Thyroid gland (tissue), 4 donors: ENCODE results near the gene SLC24A1. TPM values are rescaled to one million over a fixed set of nuclear protein-coding genes. Genes with fewer than 3 reads are reported as not detected.
A peak's percentile ranks its signal among the peaks of the same experiment; 100 is the strongest.

Experiments used
- DNase-seq, 2 donors: peaks; one replicate each; pipeline ENCODE4 v3.0.0-alpha.2; 2019
- H3K27ac ChIP-seq, 3 donors: fragments of 200-600 bp; sonication (generic); 1 replicate in 2 of 3; 2 replicates in 1 of 3; pipeline ENCODE4 v1.5.1; 2016 to 2019; ENCODE audit warnings: mild to moderate bottlenecking in 1 of 3, moderate library complexity in 1 of 3
- H3K27me3 ChIP-seq: fragments of 200-600 bp; sonication (generic); one replicate; pipeline ENCODE4 v1.5.1; 2019
- H3K36me3 ChIP-seq, 2 donors: fragments of 200-600 bp; sonication (generic); one replicate each; pipeline ENCODE4 v1.5.1; 2016 to 2019
- H3K4me1 ChIP-seq, 2 donors: fragments of 200-600 bp; sonication (generic); one replicate each; pipeline ENCODE4 v1.5.1; 2017 to 2019
- H3K4me3 ChIP-seq, 3 donors: fragments of 200-600 bp; sonication (generic); replicated peaks in 1 of 3; 1 replicate in 2 of 3; 2 replicates in 1 of 3; pipeline ENCODE4 v1.5.1; 2016; ENCODE audit warnings: mild to moderate bottlenecking in 1 of 3
- H3K9me3 ChIP-seq: fragments of 200-600 bp; sonication (generic); one replicate; pipeline ENCODE4 v1.5.1; 2017
- CTCF ChIP-seq, 6 experiments: fragments of 200-600 bp in 3 of 6; fragments of 450-650 bp in 3 of 6; sonication (generic) in 3 of 6; IDR thresholded peaks; one replicate each; pipeline ENCODE4 v1.5.1; 2016 to 2019; ENCODE audit warnings: antibody characterized with exemption in 6 of 6, mild to moderate bottlenecking in 2 of 6, inconsistent platforms in 1 of 6, moderate library complexity in 1 of 6
- POLR2A ChIP-seq, 2 donors: fragments of 450-650 bp; IDR thresholded peaks; one replicate each; pipeline ENCODE4 v1.6.1; 2017; ENCODE audit warnings: antibody characterized with exemption in 2 of 2, mild to moderate bottlenecking in 2 of 2, moderate library complexity in 1 of 2
- WGBS, 2 donors: methylation state at CpG; one replicate each; pipeline ENCODE4 v1.1.5; 2017; 5-methylcytosine and 5-hydroxymethylcytosine counted together
- intact Hi-C: fragments of 100-400 bp; cut with DNase I; formaldehyde crosslinking; loops from one replicate; pipeline ENCODE4 v1.15.1; 2023
- total RNA-seq, 4 donors: library from RNA; depleted of rRNA; stranded (reverse); fragments of >200 nt; gene quantifications; one replicate each; pipeline ENCODE4 v1.2.3, GENCODE V29; 2016

The SLC24A1 gene
- total RNA-seq, 4 donors from 2014 or later, result 10.6 to 23.5 (median 13.0) TPM

- DNase-seq, result no peak
- Histone ChIP-seq H3K36me3 (no peaks in the 10 kb centered on the region), H3K27me3 (no peaks in the 10 kb centered on the region), H3K4me1 (no peaks in the 10 kb centered on the region), H3K27ac (no peak overlapping the region), H3K4me3 (no peak overlapping the region), H3K9me3 (no peaks in the 10 kb centered on the region)
- intact Hi-C loops, result loop anchor here (10.0 kb wide), 1 partner anchor 192 kb away; no protein-coding TSS in a partner anchor
- 76 to 81% methylated on average over 4 of the region's 4 CpGs for WGBS, 2 donors
- TF ChIP-seq POLR2A (IDR thresholded peaks at IDR 0.05) (no peak), CTCF (IDR thresholded peaks at IDR 0.05) (no peak)
Measured at GRCh38 chr15:65632780-65633375, 11.1 kb downstream of the SLC24A1 start.

DNA sequence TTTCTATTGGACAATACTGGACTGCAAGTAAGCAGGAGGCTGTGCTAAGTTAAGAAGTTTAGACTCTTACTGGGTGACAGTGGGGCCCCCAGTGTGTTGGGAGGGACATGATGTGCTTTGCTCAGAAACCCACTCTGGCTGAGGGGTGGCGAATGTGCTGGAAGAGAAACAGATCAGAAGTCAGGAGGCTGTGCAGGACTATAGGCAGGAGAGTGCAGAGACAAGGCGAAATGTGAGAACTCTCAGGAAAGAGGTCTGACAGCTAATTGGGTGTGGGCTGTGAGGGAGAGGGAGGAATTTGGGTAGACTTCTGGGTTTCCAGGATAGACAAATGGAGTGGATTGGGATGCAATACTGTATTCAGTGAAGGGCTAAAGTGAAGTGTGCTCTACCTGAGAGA is 12.0 kb downstream of the SLC24A1 start:
- intact Hi-C loops, result loop anchor here (10.0 kb wide), 1 partner anchor 191 kb away; no protein-coding TSS in a partner anchor
- Histone ChIP-seq H3K4me3 (no peak overlapping the region), H3K4me1 (peaks cover 0 to 6% of the 10 kb centered on the region in 2 donors), H3K27ac (no peak overlapping the region), H3K36me3 (no peaks in the 10 kb centered on the region), H3K9me3 (no peaks in the 10 kb centered on the region), H3K27me3 (no peaks in the 10 kb centered on the region)
- DNase-seq, result no peak
- TF ChIP-seq CTCF (IDR thresholded peaks at IDR 0.05) (no peak), POLR2A (IDR thresholded peaks at IDR 0.05) (no peak)
- 89 to 92% methylated on average over 2 of the region's 2 CpGs for WGBS, 2 donors

- WGBS, 2 donors, result 86 to 100% methylated on average over 1 of the region's 1 CpG
- peaks cover 0 to 7% of the 10 kb centered on the region in 2 donors for H3K4me1 ChIP-seq
- H3K9me3 ChIP-seq, result no peaks in the 10 kb centered on the region
- no peaks in the 10 kb centered on the region for H3K36me3 ChIP-seq
- intact Hi-C loops, result loop anchor here (10.0 kb wide), 1 partner anchor 190 kb away; no protein-coding TSS in a partner anchor
- TF ChIP-seq POLR2A (IDR thresholded peaks at IDR 0.05), result no peak
- no peak for TF ChIP-seq CTCF (IDR thresholded peaks at IDR 0.05)
- no peak overlapping the region for H3K4me3 ChIP-seq
- no peak for DNase-seq
- no peak overlapping the region for H3K27ac ChIP-seq
- no peaks in the 10 kb centered on the region for H3K27me3 ChIP-seq
Measured at GRCh38 chr15:65634356-65634755, 12.6 kb downstream of the SLC24A1 start.

DNA sequence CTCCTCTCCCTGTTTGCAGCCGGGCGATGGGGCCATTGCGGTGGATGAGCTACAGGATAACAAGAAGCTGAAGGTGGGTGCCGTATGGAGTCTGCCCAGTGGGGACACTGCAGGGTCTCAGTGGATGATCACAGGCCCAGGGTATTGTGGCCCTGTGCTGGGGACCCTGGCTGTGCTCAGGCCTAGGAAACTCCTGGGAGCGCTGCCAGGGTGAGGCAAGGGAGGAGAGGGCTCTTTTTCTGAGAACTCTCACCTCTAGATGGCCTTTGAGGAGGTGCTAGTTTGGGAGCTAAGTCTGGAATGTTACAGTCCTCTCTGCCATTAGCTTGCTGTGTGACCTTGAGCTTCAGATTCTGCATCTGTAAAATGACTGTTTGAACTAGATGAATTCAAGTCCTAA is 16.4 kb downstream of the SLC24A1 start:
- TF ChIP-seq POLR2A (IDR thresholded peaks at IDR 0.05) (no peak), CTCF (IDR thresholded peaks at IDR 0.05) (no peak)
- WGBS, 2 donors, result 84% methylated on average over 5 of the region's 5 CpGs
- Histone ChIP-seq H3K4me3 (no peak overlapping the region), H3K27ac (no peak overlapping the region), H3K27me3 (no peaks in the 10 kb centered on the region), H3K4me1 (peaks cover 0 to 10% of the 10 kb centered on the region in 2 donors), H3K9me3 (no peaks in the 10 kb centered on the region), H3K36me3 (no peaks in the 10 kb centered on the region)
- DNase-seq, result peak; percentile 13 to 37
- intact Hi-C loops, result loop anchor here (10.0 kb wide), 1 partner anchor 187 kb away; no protein-coding TSS in a partner anchor

DNA sequence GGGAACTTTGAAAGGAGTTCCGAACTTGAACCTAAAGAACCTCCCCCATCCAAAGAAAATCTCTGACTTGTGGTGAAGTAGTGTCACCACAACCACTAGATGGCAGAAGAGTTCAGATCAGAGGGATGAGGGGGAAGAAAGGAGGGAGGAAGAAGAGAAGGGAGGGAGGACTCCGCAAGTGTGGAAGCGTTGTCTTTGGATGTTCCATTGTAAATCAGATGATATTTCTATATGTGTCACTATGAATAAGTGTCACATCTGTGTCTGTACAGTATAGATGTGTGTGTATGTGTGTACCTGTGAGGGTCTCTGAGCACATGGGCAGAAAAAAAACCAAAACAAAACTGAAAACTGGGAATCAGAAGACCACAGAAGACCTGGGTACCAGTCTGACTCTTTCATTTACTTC is 16.9 kb downstream of the SLC24A1 start:
- Histone ChIP-seq H3K9me3 (no peaks in the 10 kb centered on the region), H3K4me1 (peaks cover 0 to 10% of the 10 kb centered on the region in 2 donors), H3K27me3 (no peaks in the 10 kb centered on the region), H3K36me3 (no peaks in the 10 kb centered on the region), H3K4me3 (no peak overlapping the region), H3K27ac (no peak overlapping the region)
- intact Hi-C loops, result loop anchor here (10.0 kb wide), 1 partner anchor 186 kb away; no protein-coding TSS in a partner anchor
- TF ChIP-seq POLR2A (IDR thresholded peaks at IDR 0.05), result no peak
- TF ChIP-seq CTCF (IDR thresholded peaks at IDR 0.05), result peak; percentile 51 to 94 (median 82)
- DNase-seq, result peak in 1 of 2 donors; percentile 10
- WGBS, 2 donors, result 1 to 5% methylated on average over 3 of the region's 3 CpGs
